ENCODE data around the gene UNK. TPM values are rescaled to one million over a fixed set of nuclear protein-coding genes. Genes with fewer than 3 reads are reported as not detected.

The UNK gene
- total and polyA plus RNA-seq, 2 of the 13 experiments (the other 11 are each of a cell fraction or from before 2014, with no cell fraction given) = 31.6 to 33.0 TPM

DNA sequence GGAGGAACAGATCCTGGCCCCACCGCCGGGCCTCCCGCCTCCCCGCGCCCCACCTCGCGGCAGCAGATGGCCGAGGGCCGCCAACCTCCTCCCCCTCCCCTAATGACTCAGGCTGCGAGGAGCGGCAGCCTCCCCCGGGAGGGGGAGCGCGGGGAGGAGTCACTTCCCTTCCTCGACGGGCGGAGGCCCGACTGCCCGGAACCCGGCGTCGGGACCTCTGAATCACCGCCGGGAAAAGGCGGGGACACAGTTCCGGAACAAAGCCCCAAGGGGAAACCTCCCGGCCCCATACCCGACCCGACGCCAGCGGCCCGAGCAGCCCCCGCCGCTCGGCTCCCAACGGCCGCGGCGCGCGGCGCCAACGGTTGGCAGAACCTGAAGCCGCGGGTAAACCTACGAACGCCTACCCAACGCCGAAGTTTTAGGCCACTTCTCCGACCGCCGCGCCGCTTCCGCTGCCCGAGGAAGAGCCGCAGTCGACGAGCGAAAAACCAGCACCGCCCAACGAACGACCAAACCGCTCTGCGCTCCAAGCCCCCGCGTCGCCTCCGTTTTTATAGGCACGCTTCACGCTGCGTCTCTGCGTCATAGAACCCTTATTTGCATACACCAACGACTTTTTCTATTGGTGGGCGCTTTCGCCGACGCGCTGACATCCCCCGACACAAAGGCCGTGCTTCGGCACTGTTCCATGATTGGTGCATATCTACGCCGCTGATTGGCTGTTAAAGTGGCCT lies 5.2 kb upstream of the UNK start (continued):
- no peak; the same call in 1 of the 2 replicates for TF ChIP-seq KLF15 (CRISPR knock-in tag; IDR thresholded peaks at IDR 0.05; ENCODE audit: borderline replicate concordance)
- no peak for TF ChIP-seq THYN1 (CRISPR knock-in tag; IDR thresholded peaks at IDR 0.05; ENCODE audit: borderline replicate concordance, low read depth)
- TF ChIP-seq NFYC (CRISPR knock-in tag; IDR thresholded peaks at IDR 0.05) = peak; percentile 97
- TF ChIP-seq TAF15 (IDR thresholded peaks at IDR 0.05; ENCODE audit: low read depth, low read length, poor library complexity, severe bottlenecking) = peak; percentile 99
- TF ChIP-seq, protein P1, sequence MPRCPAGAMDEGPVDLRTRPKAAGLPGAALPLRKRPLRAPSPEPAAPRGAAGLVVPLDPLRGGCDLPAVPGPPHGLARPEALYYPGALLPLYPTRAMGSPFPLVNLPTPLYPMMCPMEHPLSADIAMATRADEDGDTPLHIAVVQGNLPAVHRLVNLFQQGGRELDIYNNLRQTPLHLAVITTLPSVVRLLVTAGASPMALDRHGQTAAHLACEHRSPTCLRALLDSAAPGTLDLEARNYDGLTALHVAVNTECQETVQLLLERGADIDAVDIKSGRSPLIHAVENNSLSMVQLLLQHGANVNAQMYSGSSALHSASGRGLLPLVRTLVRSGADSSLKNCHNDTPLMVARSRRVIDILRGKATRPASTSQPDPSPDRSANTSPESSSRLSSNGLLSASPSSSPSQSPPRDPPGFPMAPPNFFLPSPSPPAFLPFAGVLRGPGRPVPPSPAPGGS (CRISPR knock-in tag; IDR thresholded peaks at IDR 0.05) = peak; percentile 99
- TF ChIP-seq HNRNPUL1 (IDR thresholded peaks at IDR 0.05; ENCODE audit: low read depth, low read length) = peak; percentile 74; the same call in 1 of the 2 replicates
- peak; percentile 66; the same call in 1 of the 2 replicates for TF ChIP-seq ZNF317 (CRISPR knock-in tag; IDR thresholded peaks at IDR 0.05)
- peak; percentile 63; the same call in 1 of the 2 replicates for TF ChIP-seq ZFP41 (CRISPR knock-in tag; IDR thresholded peaks at IDR 0.05; ENCODE audit: borderline replicate concordance)
- no peak for TF ChIP-seq RFX3 (CRISPR knock-in tag; IDR thresholded peaks at IDR 0.05)
- no peak for TF ChIP-seq ZNF30 (CRISPR knock-in tag; IDR thresholded peaks at IDR 0.05)
- TF ChIP-seq SP5 (CRISPR knock-in tag; IDR thresholded peaks at IDR 0.05; ENCODE audit: borderline replicate concordance, low read depth) = peak; percentile 12; the same call in 1 of the 2 replicates
- TF ChIP-seq ZNF136 (CRISPR knock-in tag; IDR thresholded peaks at IDR 0.05; ENCODE audit: low read depth) = no peak; the same call in 1 of the 2 replicates
- TF ChIP-seq RXRA (CRISPR knock-in tag; IDR thresholded peaks at IDR 0.05) = peak; percentile 79
- TF ChIP-seq ZNF570 (CRISPR knock-in tag; IDR thresholded peaks at IDR 0.05; ENCODE audit: borderline replicate concordance) = no peak
- TF ChIP-seq MIER2 (CRISPR knock-in tag; IDR thresholded peaks at IDR 0.05) = peak; percentile 57; the same call in 1 of the 2 replicates
- TF ChIP-seq NR2F2 (IDR thresholded peaks at IDR 0.05; ENCODE audit: borderline replicate concordance, low read depth) = no peak
- TF ChIP-seq ZNF737 (CRISPR knock-in tag; IDR thresholded peaks at IDR 0.05; ENCODE audit: borderline replicate concordance) = no peak
- TF ChIP-seq, protein P2, sequence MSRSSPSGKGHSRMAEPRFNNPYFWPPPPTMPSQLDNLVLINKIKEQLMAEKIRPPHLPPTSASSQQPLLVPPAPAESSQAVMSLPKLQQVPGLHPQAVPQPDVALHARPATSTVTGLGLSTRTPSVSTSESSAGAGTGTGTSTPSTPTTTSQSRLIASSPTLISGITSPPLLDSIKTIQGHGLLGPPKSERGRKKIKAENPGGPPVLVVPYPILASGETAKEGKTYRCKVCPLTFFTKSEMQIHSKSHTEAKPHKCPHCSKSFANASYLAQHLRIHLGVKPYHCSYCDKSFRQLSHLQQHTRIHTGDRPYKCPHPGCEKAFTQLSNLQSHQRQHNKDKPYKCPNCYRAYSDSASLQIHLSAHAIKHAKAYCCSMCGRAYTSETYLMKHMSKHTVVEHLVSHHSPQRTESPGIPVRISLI (CRISPR knock-in tag; IDR thresholded peaks at IDR 0.05; ENCODE audit: borderline replicate concordance) = no peak
- TF ChIP-seq ZNF225 (CRISPR knock-in tag; IDR thresholded peaks at IDR 0.05) = peak; percentile 95
- TF ChIP-seq, protein P3, sequence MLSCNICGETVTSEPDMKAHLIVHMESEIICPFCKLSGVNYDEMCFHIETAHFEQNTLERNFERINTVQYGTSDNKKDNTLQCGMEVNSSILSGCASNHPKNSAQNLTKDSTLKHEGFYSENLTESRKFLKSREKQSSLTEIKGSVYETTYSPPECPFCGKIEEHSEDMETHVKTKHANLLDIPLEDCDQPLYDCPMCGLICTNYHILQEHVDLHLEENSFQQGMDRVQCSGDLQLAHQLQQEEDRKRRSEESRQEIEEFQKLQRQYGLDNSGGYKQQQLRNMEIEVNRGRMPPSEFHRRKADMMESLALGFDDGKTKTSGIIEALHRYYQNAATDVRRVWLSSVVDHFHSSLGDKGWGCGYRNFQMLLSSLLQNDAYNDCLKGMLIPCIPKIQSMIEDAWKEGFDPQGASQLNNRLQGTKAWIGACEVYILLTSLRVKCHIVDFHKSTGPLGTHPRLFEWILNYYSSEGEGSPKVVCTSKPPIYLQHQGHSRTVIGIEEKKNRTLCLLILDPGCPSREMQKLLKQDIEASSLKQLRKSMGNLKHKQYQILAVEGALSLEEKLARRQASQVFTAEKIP (CRISPR knock-in tag; IDR thresholded peaks at IDR 0.05; ENCODE audit: borderline replicate concordance) = no peak
- TF ChIP-seq GATA4 (IDR thresholded peaks at IDR 0.05; ENCODE audit: borderline replicate concordance, low read depth) = peak; percentile 91
- peak; percentile 73; the same call in 1 of the 2 replicates for TF ChIP-seq KMT2B (CRISPR knock-in tag; IDR thresholded peaks at IDR 0.05)
- TF ChIP-seq SALL2 (CRISPR knock-in tag; IDR thresholded peaks at IDR 0.05) = peak; percentile 98
- TF ChIP-seq, protein P4, sequence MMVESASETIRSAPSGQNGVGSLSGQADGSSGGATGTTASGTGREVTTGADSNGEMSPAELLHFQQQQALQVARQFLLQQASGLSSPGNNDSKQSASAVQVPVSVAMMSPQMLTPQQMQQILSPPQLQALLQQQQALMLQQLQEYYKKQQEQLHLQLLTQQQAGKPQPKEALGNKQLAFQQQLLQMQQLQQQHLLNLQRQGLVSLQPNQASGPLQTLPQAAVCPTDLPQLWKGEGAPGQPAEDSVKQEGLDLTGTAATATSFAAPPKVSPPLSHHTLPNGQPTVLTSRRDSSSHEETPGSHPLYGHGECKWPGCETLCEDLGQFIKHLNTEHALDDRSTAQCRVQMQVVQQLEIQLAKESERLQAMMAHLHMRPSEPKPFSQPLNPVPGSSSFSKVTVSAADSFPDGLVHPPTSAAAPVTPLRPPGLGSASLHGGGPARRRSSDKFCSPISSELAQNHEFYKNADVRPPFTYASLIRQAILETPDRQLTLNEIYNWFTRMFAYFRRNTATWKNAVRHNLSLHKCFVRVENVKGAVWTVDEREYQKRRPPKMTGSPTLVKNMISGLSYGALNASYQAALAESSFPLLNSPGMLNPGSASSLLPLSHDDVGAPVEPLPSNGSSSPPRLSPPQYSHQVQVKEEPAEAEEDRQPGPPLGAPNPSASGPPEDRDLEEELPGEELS (CRISPR knock-in tag; IDR thresholded peaks at IDR 0.05) = peak; percentile 75

Data from HepG2 (cell line).